GM12874 (cell line): Measurements from ENCODE around the gene BSG.

ENCODE experiments used
- TF ChIP-seq, protein P1 (sequence below): IDR thresholded peaks from 2 replicates; pipeline ENCODE4 v1.5.1; 2011; ENCODE audit warnings: low read depth, mild to moderate bottlenecking, control low read depth, low read length, moderate library complexity; ENCODE audit not compliant: insufficient read depth

BSG gene

DNA sequence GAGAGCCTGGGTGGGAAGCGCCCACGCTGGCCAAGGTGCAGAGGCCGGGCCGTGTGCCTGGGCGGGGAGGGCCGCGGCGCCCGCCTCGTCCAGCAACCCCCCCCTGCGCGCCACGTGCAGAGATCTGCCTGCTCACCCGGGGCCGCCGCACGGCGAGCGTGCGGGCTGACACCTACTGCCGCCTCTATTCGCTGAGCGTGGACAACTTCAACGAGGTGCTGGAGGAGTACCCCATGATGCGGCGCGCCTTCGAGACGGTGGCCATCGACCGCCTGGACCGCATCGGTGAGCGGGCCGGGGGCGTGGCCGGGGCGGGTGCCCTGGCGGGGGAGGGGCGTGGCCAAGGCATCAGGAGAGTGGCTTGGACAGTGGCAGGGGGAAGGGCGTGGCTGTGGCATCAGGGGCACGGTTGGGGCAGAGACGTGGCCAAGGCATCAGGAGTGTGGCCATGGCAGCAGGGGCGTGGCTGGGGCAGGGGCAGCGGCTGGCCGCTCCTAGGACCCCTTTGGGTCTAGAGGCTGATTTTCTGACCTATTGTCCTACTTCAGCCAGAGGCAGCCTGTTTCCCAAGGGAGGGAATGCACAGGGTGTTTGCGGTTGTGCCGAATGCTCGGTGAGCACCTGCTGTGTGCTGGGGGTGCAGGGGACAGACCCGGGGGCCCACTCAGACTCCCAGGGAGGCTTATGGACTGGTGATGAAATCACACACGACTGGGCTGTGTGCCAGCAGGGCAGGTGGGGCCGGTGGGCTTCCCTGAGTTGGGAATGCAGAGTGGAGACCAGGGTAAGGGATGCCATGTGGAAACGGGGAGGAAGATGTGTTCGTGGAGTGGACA is 41.6 kb downstream of the BSG start:
- TF ChIP-seq, protein P1, sequence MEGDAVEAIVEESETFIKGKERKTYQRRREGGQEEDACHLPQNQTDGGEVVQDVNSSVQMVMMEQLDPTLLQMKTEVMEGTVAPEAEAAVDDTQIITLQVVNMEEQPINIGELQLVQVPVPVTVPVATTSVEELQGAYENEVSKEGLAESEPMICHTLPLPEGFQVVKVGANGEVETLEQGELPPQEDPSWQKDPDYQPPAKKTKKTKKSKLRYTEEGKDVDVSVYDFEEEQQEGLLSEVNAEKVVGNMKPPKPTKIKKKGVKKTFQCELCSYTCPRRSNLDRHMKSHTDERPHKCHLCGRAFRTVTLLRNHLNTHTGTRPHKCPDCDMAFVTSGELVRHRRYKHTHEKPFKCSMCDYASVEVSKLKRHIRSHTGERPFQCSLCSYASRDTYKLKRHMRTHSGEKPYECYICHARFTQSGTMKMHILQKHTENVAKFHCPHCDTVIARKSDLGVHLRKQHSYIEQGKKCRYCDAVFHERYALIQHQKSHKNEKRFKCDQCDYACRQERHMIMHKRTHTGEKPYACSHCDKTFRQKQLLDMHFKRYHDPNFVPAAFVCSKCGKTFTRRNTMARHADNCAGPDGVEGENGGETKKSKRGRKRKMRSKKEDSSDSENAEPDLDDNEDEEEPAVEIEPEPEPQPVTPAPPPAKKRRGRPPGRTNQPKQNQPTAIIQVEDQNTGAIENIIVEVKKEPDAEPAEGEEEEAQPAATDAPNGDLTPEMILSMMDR: no peak

DNA sequence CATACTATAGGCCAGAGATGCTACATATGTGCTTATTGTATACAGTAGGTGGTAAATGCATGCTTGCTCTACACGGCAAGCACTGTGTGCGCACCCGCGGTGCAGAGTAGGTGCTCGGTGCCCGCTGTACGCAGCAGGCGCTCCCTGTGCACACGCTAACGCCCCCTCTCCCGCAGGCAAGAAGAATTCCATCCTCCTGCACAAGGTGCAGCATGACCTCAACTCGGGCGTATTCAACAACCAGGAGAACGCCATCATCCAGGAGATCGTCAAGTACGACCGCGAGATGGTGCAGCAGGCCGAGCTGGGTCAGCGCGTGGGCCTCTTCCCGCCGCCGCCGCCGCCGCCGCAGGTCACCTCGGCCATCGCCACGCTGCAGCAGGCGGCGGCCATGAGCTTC is 43.2 kb downstream of the BSG start:
- TF ChIP-seq, protein P1: no peak

DNA sequence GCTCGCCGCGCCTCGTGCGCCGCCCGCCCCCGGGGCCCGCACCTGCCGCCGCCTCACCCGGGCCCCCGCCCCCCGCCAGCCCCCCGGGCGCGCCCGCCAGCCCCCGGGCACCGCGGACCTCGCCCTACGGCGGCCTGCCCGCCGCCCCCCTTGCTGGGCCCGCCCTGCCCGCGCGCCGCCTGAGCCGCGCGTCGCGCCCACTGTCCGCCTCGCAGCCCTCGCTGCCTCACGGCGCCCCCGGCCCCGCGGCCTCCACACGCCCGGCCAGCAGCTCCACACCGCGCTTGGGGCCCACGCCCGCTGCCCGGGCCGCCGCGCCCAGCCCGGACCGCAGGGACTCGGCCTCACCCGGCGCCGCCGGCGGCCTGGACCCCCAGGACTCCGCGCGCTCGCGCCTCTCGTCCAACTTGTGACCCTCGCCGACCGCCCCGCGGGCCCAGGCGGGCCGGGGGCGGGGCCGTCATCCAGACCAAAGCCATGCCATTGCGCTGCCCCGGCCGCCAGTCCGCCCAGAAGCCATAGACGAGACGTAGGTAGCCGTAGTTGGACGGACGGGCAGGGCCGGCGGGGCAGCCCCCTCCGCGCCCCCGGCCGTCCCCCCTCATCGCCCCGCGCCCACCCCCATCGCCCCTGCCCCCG is 43.8 kb downstream of the BSG start:
- TF ChIP-seq, protein P1: no peak

DNA sequence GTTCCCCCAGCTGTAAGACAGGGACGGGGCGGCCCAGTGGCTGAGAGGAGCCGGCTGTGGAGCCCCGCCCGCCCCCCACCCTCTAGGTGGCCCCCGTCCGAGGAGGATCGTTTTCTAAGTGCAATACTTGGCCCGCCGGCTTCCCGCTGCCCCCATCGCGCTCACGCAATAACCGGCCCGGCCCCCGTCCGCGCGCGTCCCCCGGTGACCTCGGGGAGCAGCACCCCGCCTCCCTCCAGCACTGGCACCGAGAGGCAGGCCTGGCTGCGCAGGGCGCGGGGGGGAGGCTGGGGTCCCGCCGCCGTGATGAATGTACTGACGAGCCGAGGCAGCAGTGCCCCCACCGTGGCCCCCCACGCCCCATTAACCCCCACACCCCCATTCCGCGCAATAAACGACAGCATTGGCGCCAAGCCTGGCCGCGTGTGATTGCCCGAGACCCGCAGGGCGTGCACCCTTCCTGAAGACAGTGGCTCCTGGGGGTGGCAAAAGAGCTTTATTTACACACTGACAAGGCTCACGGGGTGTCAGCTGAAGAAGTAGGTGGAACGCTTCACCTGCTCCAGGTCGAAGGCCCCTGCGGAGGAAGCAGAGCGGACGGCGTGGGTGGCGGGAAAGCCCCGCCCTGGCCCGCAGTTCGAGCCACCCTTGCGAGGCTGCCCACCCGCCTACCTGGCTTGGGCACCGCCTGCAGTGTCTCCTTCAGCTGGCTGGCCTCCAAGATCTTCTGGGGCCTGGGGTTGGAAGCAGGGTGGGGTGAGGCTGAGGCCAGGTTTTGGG is 44.5 kb downstream of the BSG start:
- TF ChIP-seq, protein P1: no peak

DNA sequence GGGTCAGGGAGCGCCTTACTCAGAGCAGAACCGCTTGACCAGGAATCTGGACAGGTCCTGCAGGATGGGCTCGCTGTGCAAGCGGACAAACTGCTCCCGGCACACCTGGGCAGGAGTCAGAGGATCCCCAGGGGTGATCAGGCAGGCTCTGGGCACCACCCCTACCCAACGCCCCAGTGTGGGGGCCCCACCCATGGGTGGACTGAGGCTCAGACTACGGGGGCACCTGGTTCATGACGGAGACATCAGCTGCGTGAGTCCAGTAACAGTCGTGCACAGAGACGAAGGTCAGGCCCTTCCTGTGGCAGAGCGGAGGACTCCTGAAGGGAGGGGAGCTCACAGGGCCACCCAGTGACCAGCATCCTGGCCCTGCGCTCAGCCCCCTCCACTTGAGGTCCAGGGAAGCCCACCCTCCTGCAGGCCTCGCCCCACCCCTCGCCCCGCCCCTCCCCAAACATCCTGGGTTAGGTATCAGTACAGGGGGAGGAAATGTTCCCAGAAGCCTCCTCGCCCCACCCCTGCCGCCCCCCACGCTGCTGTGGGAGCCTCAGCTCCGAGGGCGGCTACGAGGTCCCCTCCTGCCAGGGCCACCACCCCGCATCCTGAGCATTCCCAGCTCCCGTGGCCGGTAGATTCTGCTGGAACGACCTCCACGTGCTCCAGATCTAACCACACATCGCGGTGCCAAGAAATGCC is 45.3 kb downstream of the BSG start:
- TF ChIP-seq, protein P1: no peak

DNA sequence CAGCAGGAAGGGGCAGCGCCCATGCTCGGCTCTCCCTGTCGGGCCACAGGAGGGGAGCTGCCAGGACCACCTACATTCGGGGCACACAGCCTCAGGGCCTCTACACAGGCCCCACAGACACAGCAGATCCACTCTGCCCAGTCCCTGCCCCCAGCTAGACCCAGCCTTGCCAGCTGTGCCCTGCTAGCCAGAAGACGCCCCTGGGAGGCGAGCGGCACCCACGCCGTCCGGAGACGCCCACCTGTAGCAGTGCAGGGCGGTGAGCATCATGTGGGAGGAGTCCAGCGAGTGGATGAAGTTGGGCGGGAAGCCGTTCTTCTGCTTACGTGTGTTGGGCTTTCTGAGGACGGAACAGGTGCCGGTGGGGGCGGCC is 45.8 kb downstream of the BSG start:
- TF ChIP-seq, protein P1: no peak

DNA sequence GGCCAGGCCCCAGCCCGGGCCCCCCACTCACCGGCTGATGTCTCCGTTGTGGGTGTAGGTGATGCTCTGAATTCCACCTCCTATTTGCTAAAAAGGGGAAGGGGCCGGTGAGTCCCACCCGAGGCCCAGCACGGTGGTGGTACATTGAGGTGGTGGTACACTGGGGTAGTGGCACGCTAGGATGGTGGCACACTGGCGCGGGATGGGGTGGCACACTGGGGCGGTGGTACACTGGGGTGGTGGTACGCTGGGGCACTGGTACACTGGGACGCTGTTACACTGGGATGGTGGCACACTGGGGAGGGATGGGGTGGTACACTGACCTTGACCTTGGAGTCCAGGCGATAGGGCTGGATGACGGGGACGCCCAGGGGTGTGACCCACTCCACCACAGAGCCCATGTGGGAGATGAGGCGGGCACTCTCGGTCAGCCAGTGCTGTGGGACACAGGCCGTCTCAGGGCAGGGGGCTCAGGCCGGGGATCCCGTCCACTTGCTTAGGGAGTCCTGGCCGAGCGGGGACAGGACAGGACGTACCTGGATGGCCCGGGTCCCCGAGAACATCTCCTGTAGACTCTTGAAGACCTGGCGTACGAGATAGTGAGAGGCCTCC is 46.4 kb downstream of the BSG start:
- TF ChIP-seq, protein P1: no peak
